Muscle of leg (tissue), 11 donors: ENCODE measurements around the gene RP9. TPM values are rescaled to one million over a fixed set of nuclear protein-coding genes. Genes with fewer than 3 reads are reported as not detected.

Source experiments
- DNase-seq: peaks from one replicate; pipeline ENCODE4 v3.0.0; 2013
- H3K27ac ChIP-seq: one replicate; pipeline ENCODE4 v1.5.1; 2013; ENCODE audit warnings: mild to moderate bottlenecking, low read length, control low read depth
- H3K27me3 ChIP-seq: one replicate; pipeline ENCODE4 v1.6.1; 2013; ENCODE audit warnings: low read length; ENCODE audit not compliant: control insufficient read depth, insufficient read depth
- H3K36me3 ChIP-seq: one replicate; pipeline ENCODE4 v1.6.1; 2013; ENCODE audit warnings: low read length; ENCODE audit not compliant: control insufficient read depth, insufficient read depth
- H3K4me1 ChIP-seq: one replicate; pipeline ENCODE4 v1.6.1; 2013; ENCODE audit warnings: low read length; ENCODE audit not compliant: control insufficient read depth, insufficient read depth
- H3K4me3 ChIP-seq: one replicate; pipeline ENCODE4 v1.5.1; 2013; ENCODE audit warnings: low read length, control low read depth
- H3K9me3 ChIP-seq: replicated peaks from 2 replicates; pipeline ENCODE4 v1.6.1; 2013; ENCODE audit warnings: low read depth, low read length; ENCODE audit not compliant: control insufficient read depth
- WGBS: methylation state at CpG from one replicate; pipeline ENCODE4 v1.1.5; 2013; ENCODE audit warnings: missing lambda C conversion rate; ENCODE audit not compliant: insufficient coverage; 5-methylcytosine and 5-hydroxymethylcytosine counted together
- polyA plus RNA-seq, 8 donors: library from polyadenylated mRNA; unstranded; fragments of 120-200 nt; gene quantifications; one replicate each; pipeline versions ENCODE4 v1.2.1 to v1.2.3, GENCODE V29; 2013; ENCODE audit warnings: inconsistent platforms in 1 of 8, low replicate concordance in 1 of 8; ENCODE audit not compliant: insufficient read length in 8 of 8, insufficient read depth in 1 of 8
- total RNA-seq: library from RNA; stranded (reverse); fragments of 120-200 nt; gene quantifications from one replicate; pipeline ENCODE4 v1.2.4, GENCODE V29; 2013

The RP9 gene
- total and polyA plus RNA-seq, 9 donors = 21.8 to 26.5 (median 25.0) TPM

DNA sequence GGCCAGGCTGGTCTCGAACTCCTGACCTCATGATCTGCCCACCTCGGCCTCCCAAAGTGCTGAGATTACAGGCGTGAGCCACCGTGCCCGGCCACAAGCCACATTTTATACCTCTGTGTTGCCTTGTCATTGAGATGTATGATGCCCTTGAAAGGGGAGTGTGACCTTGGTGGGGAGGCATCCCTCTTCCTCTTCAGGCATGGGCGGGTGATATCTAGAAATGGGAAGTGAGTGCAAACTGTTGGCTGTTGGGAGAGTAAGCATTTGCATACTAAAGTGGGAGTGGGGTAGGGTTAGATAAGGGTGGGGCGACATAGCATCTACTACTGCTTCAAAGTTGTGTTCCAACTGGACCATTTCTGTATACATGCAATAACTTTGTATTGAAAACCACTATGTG is 20.1 kb downstream of the RP9 start:
- Histone ChIP-seq H3K36me3 (peaks cover 2% of the 10 kb centered on the region), H3K27me3 (no peaks in the 10 kb centered on the region), H3K27ac (no peak overlapping the region), H3K9me3 (peaks cover 2% of the 10 kb centered on the region), H3K4me3 (no peak overlapping the region), H3K4me1 (no peaks in the 10 kb centered on the region)
- DNase-seq = no peak
- no CpG with 5 or more reads among the region's 7 CpGs for WGBS

DNA sequence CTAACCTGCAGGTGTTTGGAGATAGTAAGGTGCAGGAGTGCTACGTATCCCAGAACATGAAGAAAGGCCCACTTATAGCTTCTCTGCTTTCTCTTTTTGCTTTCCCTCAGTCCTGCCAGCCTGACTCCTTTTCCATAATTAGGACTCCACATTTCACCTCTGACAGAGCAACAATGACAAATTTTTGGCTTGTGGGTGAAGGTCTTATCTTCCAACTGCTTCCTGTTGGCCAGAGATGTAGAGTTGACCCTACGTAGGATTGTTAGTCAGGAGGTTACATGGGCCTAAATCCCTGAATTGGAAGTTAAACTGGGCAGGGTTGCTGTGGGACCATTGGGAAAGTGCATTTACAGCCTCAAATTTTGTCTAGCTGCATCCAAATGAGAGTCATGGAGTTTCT is 21.3 kb downstream of the RP9 start:
- 67% methylated on average over 1 of the region's 2 CpGs for WGBS
- Histone ChIP-seq H3K27me3 (no peaks in the 10 kb centered on the region), H3K36me3 (no peaks in the 10 kb centered on the region), H3K9me3 (peaks cover 2% of the 10 kb centered on the region), H3K4me1 (no peaks in the 10 kb centered on the region), H3K4me3 (no peak overlapping the region), H3K27ac (no peak overlapping the region)
- no peak for DNase-seq

DNA sequence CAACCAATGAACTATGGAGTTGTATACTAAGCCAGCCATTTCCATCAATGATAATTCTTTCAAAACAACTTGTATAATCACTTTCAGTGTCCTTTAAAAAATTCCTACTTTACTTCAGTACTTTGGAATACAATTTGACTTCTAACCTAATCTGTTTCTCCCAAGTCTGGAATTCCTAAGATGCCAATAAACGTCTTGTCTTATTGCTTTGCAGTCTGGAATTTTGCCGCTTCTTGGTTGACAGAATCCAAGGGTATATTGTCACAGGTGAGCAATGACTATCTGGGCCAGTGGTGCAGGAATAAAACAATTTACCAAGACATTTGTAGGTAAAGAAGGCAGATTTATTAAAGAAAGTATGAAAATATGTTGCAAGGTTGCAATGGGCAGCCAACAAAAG is 21.8 kb downstream of the RP9 start:
- Histone ChIP-seq H3K9me3 (peaks cover 2% of the 10 kb centered on the region), H3K4me3 (no peak overlapping the region), H3K4me1 (no peaks in the 10 kb centered on the region), H3K27ac (no peak overlapping the region), H3K36me3 (no peaks in the 10 kb centered on the region), H3K27me3 (no peaks in the 10 kb centered on the region)
- no peak for DNase-seq
- WGBS = 75% methylated on average over 2 of the region's 2 CpGs

DNA sequence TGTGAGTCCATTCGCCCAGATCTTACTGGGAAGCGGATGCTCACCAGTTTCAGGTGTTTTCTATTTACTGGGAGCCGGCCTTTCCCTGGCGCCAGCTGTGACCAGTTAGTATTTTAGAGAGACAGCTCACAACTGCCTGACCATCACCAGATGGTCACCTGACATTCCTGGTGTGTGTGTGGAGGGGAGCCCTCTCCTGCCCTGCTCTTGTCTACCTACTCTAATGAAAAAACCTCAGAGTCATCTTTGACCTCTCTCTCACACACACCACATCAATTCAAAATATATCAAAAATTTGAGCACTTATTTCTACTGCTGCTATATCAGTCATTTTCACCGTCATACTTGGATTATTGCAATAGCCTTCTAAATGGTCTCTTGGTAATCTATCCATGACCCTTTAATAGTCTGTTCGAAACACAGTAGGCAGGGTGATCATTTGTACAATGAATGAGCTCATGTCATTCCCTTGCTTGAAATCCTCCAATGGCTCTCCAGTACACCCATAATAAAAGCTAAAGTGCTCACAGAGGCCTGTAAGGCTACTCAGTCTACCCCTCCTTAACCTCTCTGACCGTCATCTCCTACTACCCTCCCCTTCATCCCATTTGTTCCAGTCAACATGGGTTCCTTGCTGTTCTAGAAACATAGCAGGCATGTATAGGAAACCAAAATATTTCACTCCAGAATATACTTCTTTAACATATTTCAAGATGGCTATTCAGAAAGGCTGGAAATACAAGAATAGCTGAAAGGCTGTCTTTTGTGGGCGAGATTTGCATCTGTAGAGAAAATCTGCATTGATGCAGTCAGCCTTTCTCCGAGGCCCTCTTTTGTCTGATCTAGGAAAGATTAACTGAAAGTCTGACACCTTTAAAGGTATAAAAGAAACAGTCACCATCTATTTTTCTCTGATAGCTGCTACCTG is 29.2 kb downstream of the RP9 start:
- no peak for DNase-seq
- no peak overlapping the region for H3K27ac ChIP-seq
- 67% methylated on average over 1 of the region's 9 CpGs for WGBS
- no peak overlapping the region for H3K4me3 ChIP-seq
- H3K27me3 ChIP-seq = peaks cover 5% of the 10 kb centered on the region
- H3K9me3 ChIP-seq = no peaks in the 10 kb centered on the region
- no peaks in the 10 kb centered on the region for H3K36me3 ChIP-seq
- H3K4me1 ChIP-seq = no peaks in the 10 kb centered on the region

DNA sequence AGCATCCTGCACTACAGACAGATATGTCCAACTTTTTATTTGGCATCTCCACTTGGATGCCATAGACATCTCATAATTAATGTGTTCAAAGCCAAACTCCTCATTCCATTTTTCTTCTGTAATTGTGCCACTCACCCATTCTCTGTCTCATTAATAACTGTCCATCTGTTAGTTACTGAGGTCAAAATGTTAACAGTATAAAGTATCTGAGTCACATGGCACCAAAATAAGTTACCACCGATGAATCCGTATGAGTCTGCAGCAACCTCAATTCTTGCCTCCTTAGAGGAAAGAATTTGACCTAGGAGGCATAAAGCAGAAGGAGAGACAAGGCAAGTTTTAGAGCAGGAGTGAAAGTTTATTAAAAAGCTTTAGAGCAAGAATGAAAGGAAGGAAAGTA is 30.1 kb downstream of the RP9 start:
- no peak for DNase-seq
- H3K4me3 ChIP-seq = no peak overlapping the region
- H3K27ac ChIP-seq = no peak overlapping the region
- peaks cover 5% of the 10 kb centered on the region for H3K27me3 ChIP-seq
- no CpG with 5 or more reads among the region's 2 CpGs for WGBS
- no peaks in the 10 kb centered on the region for H3K36me3 ChIP-seq
- no peaks in the 10 kb centered on the region for H3K4me1 ChIP-seq
- H3K9me3 ChIP-seq = no peaks in the 10 kb centered on the region

DNA sequence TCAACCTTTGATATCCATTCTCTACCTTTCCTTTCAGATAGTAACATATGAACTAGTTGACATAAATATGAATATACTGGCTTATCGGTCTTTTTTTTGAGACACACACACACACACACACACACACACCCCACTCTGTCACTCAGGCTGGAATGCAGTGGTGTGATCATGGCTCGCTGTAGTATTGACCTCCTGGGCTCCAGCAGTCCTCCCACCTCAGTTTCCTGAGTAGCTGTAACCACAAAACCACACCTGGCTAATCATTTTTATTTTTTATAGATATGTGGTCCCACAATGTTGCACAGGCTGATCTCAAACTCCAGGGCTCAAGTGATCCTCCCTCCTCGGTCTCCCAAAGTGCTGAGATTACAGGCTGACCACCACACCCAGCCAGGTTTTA is 32.5 kb downstream of the RP9 start:
- no peak for DNase-seq
- H3K9me3 ChIP-seq = no peaks in the 10 kb centered on the region
- peaks cover 5% of the 10 kb centered on the region for H3K27me3 ChIP-seq
- 100% methylated on average over 1 of the region's 3 CpGs for WGBS
- H3K27ac ChIP-seq = no peak overlapping the region
- H3K4me3 ChIP-seq = no peak overlapping the region
- no peaks in the 10 kb centered on the region for H3K4me1 ChIP-seq
- no peaks in the 10 kb centered on the region for H3K36me3 ChIP-seq

DNA sequence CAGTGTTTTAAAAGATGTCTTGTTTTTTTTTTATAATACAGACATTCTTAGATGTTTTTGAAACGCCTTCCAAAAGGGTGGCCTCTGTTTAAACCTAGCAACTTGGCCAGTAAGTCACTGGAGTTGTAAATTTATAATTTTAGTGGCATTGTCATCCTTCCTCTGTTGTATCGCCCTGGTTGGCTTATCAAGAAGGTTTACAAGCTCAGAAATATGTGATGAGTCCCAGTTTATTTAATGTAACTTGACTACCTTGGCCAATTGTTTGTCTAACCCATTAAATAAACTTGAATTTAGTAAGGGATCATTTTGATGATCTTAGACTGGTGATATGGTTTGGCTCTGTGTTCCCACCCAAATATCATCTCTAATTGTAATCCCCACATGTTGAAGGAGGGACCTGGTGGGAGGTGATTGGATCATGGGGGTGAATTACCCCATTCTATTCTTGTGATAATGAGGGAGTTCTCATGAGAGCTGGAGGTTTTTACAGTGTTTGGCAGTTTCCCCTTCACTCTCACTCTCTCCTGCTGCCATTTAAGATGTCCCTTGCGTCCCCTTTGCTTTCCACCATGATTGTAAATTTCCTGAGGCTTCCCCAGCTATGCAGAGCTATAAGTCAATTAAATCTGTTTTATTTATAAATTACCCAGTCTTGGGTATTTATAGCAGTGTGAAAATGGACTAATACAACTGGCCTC is 33.2 kb downstream of the RP9 start:
- Histone ChIP-seq H3K4me1 (no peaks in the 10 kb centered on the region), H3K36me3 (no peaks in the 10 kb centered on the region), H3K9me3 (no peaks in the 10 kb centered on the region), H3K27me3 (peaks cover 5% of the 10 kb centered on the region), H3K27ac (no peak overlapping the region), H3K4me3 (no peak overlapping the region)
- WGBS = no CpG with 5 or more reads among the region's 3 CpGs
- no peak for DNase-seq

DNA sequence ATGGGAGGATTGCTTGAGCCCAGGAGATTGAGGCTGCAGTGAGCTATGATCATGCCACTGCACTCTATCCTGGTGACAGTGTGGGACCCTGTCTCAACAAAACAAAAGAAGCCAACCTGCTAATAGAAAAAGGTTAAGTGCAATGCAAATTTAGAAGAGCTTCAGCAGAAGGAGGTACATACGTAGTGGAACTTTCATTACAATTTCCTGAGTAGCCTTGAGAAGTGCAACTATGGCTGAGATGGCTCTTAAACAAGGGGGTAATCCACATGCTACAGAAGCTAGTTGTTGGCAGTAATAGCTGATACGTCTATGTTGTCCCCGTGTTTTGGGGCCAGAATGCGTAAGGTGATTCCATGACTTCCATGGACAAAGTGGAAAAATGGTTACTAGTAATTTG is 36.0 kb downstream of the RP9 start:
- DNase-seq = no peak
- peaks cover 5% of the 10 kb centered on the region for H3K27me3 ChIP-seq
- H3K9me3 ChIP-seq = peaks cover 10% of the 10 kb centered on the region
- WGBS = 78% methylated on average over 1 of the region's 4 CpGs
- no peak overlapping the region for H3K4me3 ChIP-seq
- H3K27ac ChIP-seq = no peak overlapping the region
- no peaks in the 10 kb centered on the region for H3K36me3 ChIP-seq
- H3K4me1 ChIP-seq = no peaks in the 10 kb centered on the region

DNA sequence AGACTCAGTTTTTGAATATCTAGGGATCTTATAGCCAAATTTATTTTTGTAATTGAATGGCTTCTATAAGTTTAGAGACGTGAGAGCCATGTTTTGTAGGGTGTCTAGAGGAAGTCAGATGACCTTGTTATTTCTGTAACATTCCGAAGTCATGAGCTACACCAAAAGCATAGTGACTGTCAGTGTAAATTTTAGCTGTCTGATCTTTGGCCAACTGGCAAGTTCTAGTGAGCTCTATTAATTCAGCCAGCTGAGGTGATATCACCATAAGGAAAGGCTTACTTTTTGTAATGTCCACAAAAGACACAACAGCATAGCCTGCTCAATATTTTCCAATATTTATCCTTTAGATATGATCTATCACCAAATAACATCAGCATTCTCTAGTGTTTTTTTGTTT is 36.7 kb downstream of the RP9 start:
- Histone ChIP-seq H3K4me3 (no peak overlapping the region), H3K27ac (no peak overlapping the region), H3K9me3 (peaks cover 10% of the 10 kb centered on the region), H3K4me1 (no peaks in the 10 kb centered on the region), H3K27me3 (peaks cover 5% of the 10 kb centered on the region), H3K36me3 (no peaks in the 10 kb centered on the region)
- DNase-seq = peak; percentile 47
- 60% methylated on average over 1 of the region's 2 CpGs for WGBS

DNA sequence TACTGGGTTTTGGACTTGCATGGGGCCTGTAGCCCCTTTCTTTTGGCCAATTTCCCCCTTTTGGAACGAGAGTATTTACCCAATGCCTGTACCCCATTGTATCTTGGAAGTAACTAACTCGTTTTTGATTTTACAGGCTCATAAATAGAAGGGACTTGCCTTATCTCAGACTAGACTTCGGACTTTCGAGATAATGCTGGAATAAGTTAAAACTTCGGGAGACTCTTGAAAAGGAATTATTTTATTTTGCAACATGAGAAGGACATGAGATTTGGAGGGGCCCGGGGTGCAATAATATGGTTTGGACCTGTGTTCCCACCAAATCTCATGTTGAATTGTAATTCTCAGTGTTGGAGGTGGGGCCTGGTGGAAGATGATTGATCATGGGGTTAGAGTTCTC is 38.4 kb downstream of the RP9 start:
- 87% methylated on average over 2 of the region's 6 CpGs for WGBS
- H3K4me3 ChIP-seq = no peak overlapping the region
- no peaks in the 10 kb centered on the region for H3K4me1 ChIP-seq
- no peaks in the 10 kb centered on the region for H3K27me3 ChIP-seq
- no peaks in the 10 kb centered on the region for H3K36me3 ChIP-seq
- no peak overlapping the region for H3K27ac ChIP-seq
- peaks cover 13% of the 10 kb centered on the region for H3K9me3 ChIP-seq
- no peak for DNase-seq
